ENCODE data around the gene FAM216A. TPM values are rescaled to one million over a fixed set of nuclear protein-coding genes. Genes with fewer than 3 reads are reported as not detected.
A peak's percentile ranks its signal among the peaks of the same experiment; 100 is the strongest.
"Not testable (repeated sequence)": the region's sequence is repeated elsewhere in the genome, so short reads cannot be mapped to it uniquely, and the experiment has no call there.

Gene FAM216A, protein sequence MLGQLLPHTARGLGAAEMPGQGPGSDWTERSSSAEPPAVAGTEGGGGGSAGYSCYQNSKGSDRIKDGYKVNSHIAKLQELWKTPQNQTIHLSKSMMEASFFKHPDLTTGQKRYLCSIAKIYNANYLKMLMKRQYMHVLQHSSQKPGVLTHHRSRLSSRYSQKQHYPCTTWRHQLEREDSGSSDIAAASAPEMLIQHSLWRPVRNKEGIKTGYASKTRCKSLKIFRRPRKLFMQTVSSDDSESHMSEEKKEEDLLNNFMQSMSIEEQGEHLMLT
- 38.0 and 46.1 TPM in 2 replicates for total RNA-seq (2014; rRNA removed; shearing (Covaris generic))
- polyA plus RNA-seq (2015; cell fraction: cytosol; rRNA removed) = 43.4 and 46.8 TPM in 2 replicates
- polyA plus RNA-seq (2015; cell fraction: nucleus; rRNA removed) = 43.1 and 56.2 TPM in 2 replicates

DNA sequence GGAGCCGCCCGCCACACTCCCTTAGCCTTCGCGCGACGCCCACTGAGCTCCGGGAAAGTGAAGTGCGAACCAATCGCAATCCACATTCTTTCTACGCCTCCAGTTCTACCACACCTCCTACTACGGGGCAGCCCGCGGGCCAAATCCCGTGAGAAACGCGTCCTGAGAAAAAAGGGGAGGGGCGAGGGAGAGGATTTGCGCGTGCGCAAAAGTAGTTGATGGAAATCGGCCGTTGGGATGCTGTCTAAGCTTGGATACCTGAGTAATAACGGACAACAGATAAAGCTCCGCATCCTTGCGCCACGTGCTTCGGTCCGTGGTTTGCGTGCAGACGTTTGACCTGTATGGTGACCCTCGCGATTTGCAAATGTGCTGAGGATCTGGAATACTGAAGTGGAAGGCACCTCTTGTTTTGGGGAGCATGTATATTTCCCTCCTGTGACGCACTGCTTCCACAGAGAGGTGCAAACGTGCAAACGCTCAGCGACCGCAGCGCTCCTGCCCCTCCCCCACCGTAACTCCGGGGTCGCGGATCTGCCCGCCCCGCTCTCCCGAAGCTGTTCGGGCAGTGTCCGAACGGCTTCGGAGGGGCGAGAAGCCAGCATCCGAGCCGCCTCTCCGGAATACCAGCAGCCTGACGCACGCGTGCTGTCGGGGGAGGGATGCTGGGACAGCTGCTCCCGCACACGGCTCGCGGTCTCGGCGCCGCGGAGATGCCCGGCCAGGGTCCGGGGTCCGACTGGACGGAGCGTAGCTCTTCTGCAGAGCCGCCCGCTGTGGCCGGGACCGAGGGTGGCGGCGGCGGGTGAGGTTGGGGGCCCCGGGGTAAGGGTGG lies at the start of gene FAM216A, which contains the start of gene GPN3:
Gene FAM216A (plus strand): TSS at position 632 of the 835 bp plus-strand sequence. CDS start 31 bp downstream, at position 663.
Gene GPN3 (minus strand): TSS at position 44 of the 835 bp plus-strand sequence. CDS start 54 bp downstream, outside the sequence.
- peak; percentile 98 for DNase-seq (ENCODE audit: low read depth)

DNA sequence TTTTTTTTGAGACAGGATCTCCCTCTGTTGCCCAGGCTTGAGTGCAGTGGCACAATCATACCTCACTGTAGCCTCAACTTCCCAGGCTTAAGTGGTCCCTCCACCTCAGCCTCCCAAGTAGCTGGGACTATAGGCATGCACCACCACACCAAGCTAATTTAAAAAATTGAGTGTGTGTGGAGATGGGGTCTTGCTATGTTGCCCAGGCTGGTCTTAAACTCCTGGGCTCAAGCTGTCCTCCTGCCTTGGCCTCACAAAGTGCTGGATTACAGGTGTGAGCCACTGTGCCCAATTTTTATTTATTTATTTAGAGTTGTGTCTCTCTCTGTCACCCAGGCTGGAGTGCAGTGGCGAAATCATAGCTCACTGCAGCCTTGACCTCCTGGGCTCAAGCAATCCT lies 48.0 kb upstream of the FAM216A start:
- not testable (repeated sequence) for DNase-seq (ENCODE audit: low read depth)

DNA sequence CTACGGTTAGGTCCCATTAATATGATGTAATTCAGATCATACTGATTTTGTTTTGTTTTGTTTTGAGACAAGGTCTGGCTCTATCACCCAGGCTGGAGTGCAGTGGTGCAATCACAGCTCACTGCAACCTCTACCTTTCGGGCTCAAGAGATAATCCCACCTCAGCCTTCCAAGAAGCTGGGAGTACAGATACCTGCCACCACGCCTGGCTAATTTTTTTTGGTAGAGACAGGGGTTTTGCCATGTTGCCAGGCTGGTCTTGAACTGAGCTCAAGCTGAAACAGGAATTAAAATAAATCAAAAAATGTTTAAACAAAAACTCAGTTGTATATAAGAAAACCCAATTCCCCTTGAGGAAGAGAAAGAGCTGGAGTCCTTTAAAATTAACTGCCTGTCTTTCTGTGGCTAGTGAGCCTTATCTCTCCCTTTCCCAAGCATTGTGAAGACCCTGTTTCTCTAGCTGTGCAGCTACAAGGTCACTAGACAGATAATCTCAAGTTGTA lies 47.4 kb upstream of the FAM216A start:
- DNase-seq (ENCODE audit: low read depth) = no peak

DNA sequence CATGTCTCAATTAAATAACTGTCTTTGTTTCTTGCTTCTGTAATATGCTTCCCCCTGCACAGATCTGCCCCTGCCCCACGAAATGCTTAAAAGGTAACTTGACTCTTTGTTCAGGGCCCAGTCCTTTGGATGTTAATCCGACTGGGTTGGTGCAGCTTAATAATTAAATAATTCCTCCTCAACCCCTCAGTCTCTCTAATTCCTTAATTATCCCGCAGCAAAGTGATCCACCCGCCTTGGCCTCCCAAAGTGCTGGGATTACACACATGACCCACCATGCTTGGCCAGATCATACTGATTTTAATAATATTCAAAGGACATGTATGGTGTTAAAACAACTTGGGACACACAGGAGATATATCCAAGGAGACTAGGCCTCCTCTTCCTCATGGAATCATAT lies 46.9 kb upstream of the FAM216A start:
- no peak for DNase-seq (ENCODE audit: low read depth)

DNA sequence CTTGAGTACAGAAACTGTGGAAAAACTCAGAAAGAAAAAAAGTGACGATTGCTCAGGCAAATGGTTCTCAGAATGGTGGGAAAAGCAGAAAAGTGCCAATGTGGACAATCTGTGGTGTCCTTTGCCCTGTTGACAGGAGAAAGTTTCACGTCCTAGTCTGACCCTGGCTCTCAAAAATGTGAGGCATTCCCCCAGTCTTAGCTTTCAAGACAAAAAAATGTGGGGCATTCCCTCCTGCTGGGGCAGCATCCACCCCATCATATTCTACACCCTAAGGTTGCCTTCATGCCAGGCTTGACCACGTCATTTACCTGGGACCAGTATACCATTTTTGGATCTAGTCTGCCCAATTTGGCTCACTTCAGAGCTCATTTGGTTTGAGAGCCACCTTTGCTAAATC lies 44.4 kb upstream of the FAM216A start:
- no peak for DNase-seq (ENCODE audit: low read depth)

DNA sequence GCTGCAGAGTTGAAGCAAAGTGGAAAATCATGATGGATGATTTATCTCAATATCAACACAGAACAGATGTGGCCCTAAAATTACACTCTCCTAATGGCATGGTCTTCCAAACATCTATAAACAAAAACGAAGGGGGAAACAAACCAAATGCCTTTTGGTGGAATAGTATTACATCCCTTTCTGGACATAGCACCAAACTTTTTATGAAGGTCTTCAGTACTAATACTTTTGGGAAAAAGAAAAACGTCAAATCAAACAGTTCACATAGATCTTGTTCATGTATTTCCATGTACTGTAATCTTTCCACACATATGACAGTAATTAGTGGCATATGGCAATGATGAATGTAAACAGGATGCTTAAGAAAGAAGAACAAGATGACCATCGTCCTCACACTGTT lies 42.2 kb upstream of the FAM216A start:
- DNase-seq (ENCODE audit: low read depth) = no peak

DNA sequence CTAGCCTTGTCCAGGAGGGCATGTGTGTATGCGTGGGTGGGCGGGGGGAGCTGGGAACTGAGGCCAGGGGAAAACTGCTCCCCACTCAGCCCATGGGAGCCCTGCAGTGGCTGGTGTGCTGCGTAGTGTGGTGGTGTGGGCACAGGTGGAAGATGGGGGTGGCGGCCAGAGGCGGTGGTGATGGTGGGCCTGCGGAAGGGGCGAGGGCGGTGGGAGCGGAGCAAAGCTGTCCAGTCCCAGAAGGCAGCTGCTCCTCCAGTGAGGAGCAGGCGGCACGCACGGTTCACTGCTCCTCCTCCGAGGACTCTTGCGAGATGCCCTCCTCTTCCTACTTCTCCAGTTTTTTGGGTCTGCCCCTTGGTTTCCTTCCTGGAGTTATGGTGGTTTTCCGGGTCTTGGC lies 39.0 kb upstream of the FAM216A start:
- DNase-seq (ENCODE audit: low read depth) = not testable (repeated sequence)

DNA sequence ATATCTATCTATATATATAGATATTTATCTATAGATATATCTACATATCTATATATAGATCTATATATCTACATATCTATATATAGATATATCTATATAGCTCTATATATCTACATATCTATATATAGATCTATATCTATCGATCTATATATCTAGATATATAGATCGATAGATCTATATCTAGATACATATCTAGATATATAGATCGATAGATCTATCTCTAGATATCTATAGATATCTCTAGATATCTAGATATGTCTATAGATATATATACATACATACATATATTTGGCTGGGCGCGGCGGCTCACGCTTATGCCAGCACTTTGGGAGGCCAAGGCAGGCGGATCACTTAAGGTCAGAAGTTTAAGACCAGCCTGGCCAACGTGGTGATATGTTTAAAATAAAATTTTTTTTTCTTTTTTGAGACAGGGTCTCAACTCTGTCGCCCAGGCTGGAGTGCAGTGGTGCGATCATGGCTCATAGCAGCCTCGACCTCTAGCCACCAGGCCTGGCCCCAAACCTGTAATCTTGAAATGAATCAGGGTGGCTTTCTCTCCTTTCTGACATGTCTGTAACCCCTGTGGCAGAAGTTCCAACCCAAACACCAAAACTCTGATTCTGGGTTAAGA lies 36.6 kb upstream of the FAM216A start:
- DNase-seq (ENCODE audit: low read depth) = no peak

DNA sequence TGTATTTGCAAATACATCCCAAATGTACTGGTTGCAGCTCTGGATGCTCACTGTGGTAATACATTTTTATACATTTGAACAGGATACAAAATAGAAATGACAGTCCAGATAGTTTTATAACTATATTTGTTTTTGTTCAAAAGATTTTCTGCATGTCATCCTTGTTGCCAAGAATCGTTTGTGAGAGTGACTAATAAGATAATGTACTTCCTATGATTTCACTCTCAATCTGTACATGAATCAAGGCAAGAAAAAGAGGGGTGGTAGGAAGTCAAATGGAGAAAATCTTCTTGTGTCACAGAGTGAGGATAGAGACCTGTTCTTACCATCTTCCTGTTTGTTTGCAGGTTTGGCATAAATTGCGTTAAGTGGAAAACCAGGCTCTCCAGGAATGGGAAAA lies 32.4 kb upstream of the FAM216A start:
- peak; percentile 41 for DNase-seq (ENCODE audit: low read depth)

DNA sequence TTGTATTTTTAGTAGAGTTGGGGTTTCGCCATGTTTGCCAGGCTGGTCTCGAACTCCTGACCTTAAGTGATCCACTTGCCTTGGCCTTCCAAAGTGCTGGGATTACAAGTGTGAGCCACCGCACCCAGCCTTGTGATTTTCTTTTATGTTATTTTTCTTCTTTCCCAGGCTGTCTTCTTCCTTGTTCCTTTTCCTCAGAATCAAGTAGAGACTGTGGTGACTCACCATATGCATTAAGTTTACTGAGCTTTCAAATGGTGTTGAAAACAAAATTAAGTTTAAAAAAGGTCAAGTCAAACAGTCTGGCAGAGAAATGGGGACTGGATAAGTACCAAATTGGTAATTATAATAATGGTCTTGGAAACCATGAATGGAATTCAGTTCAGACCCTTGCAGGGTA lies 24.2 kb upstream of the FAM216A start:
- no peak for DNase-seq (ENCODE audit: low read depth)

DNA sequence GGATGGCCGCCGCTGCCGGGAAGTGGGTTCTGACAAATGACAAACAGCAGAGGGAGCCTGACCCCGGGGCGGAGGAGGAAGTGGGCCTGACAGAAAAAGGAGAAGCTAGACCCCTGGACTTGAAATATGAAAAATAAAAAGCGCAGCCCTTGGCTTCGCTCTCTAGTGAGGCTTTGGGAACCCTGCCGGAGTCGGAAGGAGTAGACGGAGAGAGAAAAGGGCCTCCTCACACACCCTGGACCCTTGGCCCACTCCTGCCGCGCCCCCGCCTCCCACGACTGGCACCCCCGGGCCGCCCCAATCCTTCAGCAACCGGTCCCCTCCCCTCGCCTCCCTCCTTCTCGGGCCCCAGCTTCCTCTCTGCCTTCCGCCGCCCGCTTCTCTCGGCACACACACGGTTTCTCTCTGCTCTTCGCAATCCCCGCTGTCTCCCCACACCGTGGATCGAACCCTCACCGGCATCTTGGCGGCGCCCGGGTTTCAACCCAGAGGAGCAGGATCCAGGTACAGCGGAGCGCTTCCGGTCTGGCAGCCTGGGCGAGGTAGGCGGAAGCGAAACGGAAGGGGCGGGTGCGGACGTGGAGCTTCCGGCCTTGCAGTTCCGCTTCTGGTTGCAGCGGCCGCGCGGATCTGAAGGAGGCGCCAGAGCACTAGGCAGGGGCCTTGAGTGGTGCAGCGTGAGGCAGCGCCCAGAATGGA lies 18.7 kb upstream of the FAM216A start, which contains the start of gene ARPC3:
Gene ARPC3 (minus strand): TSS at position 539 of the 699 bp plus-strand sequence. CDS start 77 bp downstream, at position 462.
- DNase-seq (ENCODE audit: low read depth) = peak; percentile 95

DNA sequence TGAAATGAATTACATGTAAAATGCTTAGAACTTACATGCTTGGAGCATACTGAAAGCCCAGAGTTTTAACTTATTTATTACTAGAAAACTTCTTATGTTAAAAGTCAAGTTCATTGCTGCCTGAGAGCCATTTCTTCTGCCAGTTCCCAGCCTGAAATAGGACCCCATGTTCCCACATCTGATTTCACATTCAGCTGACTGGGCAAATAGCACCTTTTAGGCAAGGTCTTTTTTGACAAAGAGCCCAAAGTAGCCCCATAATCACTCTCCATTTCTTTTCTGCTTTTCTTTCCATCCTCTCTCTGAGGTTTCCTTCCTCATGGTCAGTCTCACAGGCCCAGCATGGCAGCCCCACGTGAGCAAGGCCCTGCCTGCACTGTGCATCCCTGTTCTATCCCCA lies 17.4 kb upstream of the FAM216A start:
- no peak for DNase-seq (ENCODE audit: low read depth)

DNA sequence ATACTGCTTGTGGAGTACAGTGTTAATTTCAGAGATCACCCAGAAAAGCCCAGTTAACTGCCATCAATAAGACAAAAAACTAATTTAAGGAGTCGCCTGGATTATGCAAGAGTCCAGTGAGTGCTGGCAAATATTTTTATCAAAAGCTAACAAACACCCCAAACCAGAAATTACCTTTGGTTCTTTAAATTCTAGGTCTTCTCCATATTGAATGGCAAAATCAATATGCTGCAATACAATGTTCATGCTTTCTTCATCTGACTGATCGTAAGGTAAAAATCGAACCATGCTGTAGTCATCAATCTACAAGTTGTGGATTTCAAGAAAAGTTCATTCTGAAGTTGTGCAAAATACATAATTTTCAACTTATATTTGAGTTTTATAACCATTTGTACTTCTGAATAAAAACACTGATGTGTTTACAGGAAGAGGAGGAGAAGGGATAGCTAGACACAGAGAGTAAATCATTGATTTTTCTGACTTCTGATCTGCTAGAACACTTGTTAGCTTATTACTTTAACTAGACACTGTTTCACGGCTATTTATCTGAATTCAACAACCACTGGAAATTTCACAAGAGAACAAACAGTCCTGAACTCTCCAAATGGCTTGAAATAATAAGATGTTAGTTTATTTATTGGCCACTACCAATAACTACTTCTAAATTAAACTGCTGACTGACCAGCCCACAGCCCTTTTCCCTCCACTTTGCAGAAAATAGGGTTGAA lies 14.9 kb upstream of the FAM216A start:
- no peak for DNase-seq (ENCODE audit: low read depth)

DNA sequence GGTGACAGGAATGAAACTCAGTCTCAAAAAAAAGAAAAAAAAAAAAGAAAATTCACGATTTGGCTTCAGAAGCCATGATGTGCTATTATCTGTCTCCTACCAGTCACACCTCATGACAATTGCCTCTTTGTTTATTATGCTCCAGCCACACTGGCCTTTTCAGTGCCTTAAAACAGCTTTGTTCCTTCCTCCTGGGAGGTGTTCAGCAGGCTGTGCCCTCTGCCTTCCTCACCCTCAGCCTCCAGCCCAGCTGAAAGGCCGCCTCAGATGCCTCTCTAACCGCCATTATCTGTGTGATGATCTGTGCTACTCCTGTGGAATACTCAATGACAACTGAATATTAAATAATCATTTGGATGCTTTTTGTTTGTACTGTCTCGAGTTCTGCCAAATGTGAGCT lies 9.9 kb upstream of the FAM216A start:
- no peak for DNase-seq (ENCODE audit: low read depth)

DNA sequence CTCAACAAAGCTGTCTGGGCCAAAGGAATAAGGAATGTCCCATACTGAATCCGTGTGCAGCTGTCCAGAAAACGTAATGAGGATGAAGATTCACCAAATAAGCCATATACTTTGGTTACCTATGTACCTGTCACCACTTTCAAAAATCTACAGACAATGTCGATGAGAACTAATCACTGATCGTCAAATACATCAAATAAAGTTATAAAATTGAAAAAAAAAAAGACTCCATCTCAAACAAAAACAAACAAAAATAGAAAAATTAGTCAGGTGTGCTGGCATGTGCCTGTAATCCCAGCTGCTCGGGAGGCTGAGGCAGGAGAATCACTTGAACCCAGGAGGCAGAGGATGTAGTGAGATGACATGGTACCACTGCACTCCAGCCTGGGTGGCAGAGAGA lies 7.5 kb upstream of the FAM216A start:
- not testable (repeated sequence) for DNase-seq (ENCODE audit: low read depth)

DNA sequence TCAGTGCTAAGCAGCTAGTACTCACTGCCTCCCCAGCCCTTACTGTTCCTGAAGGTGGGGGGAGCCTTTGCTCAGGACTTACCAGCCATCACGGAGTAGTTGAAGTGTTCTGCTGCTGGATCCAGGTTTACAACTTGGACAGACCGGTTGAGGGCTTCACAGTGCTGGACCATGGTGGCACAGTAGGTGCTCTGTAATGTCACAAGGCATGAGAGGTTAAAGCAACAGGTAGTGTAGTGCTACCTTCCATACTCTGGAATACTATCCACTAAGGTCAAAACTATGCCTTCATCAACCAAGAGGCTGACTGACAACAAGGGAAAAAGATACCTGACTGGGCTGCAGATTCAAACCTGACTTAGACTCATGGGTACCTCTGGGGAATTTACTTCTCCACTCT lies 3.6 kb upstream of the FAM216A start:
- DNase-seq (ENCODE audit: low read depth) = no peak

DNA sequence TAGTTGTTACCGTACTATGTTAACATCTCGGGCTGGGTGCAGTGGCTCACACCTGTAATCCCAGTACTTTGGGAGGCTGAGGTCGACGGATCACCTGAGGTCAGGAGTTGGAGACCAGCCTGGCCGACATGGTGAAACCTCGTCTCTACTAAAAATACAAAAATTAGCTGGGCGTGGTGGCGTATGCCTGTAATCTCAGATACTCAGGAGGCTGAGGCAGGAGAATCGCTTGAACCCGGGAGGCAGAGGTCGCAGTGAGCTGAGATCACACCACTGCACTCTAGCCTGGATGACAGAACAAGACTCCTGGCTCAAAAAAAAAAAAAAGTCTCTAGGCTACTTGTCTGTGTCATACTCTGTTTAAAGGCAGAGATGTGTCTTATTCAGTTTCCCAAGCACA lies 2.9 kb upstream of the FAM216A start:
- not testable (repeated sequence) for DNase-seq (ENCODE audit: low read depth)

DNA sequence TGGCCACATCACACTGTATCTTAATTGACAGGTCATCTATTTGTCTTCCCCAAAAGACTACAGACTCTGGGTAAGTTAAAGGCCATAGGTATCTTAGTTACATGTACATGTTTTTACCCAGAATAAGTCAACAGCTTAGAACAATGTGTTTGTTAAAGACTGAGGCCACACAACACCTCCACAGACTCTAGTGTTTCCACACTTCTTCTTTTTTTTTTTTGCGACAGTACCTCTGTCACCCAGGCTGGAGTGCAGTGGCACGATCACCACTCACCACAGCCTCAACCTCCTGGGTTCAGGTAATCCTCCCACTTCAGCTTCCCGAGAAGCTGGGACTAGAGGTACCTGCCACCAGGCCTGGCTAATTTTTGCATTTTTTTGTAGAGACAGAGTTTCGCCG lies 1.9 kb upstream of the FAM216A start:
- no peak for DNase-seq (ENCODE audit: low read depth)

DNA sequence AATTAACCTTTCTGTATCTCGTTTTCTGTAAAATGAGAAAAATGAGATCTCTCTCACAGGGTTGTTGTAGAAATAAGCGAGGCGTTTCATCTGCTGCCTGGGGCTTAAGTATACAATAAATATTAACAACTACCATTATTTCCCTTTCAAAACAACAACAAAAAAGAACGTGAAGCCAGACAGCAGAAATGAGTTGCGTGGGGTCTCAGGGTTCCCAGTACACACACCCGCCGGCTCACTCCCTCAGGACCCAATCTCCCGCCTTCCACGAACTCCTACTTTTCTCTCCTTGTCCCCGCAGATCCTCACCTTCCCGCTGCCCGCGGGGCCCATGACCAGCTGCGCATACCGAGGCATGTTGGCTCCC lies 815 bp upstream of the FAM216A start:
- no peak for DNase-seq (ENCODE audit: low read depth)

DNA sequence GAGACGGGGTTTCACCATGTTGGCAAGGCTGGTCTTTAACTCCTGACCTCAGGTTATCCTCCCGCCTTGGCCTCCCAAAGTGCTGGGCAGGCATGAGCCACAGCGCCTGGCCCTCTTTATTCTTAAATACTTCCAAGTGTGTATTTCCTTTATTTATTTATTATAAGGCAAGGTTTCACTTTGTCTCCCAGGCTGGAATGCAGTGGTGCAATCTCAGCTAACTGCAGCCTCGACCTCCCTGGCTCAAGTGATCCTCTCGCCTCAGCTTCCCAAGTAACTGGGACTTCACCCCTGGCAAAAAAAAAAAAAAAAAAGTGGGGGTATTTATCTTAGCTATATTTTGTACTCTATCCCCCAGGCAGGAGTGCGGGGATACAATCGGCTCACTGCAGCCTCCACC lies 6.8 kb downstream of the FAM216A start:
- no peak for DNase-seq (ENCODE audit: low read depth)
